OCI-LY7 (cell line): ENCODE measurements around the gene SPTLC2. TPM values are rescaled to one million over a fixed set of nuclear protein-coding genes. Genes with fewer than 3 reads are reported as not detected.

ENCODE experiments used
- BruUV-seq: library from RNA; stranded (reverse); fragments of 400-500 nt; replicated peaks from 2 replicates; lab custom pipeline; 2021; lab: Mats Ljungman, UMichigan
- CTCF ChIA-PET: fragments of 300-600 bp; sonication (Branson Sonifier 250); formaldehyde crosslinking; loops from one replicate; lab custom pipeline; 2022; ENCODE audit warnings: antibody characterized with exemption; ENCODE audit not compliant: unreplicated experiment; lab: Charles Lee
- POLR2A ChIA-PET: fragments of 300-600 bp; sonication (Branson Sonifier 250); formaldehyde crosslinking; loops from one replicate; lab custom pipeline; 2022; ENCODE audit warnings: antibody characterized with exemption; lab: Charles Lee
- DNase-seq: peaks from one replicate; pipeline ENCODE4 v3.0.0-alpha.2; 2015; ENCODE audit warnings: low spot score
- H2AFZ ChIP-seq: fragments of 200-600 bp; sonication (generic), shearing (Covaris generic); 2 replicates; pipeline ENCODE4 v1.6.1; 2014; ENCODE audit warnings: mild to moderate bottlenecking, antibody characterized with exemption, low read length, moderate library complexity
- H3K27ac ChIP-seq: fragments of 200-600 bp; sonication (generic); 2 replicates; pipeline ENCODE4 v1.5.1; 2014; ENCODE audit warnings: mixed run types, low read depth, mild to moderate bottlenecking, moderate library complexity, low read length, inconsistent platforms; ENCODE audit not compliant: poor library complexity, severe bottlenecking
- H3K36me3 ChIP-seq: fragments of 200-600 bp; sonication (generic); 2 replicates; pipeline ENCODE4 v1.6.1; 2014; ENCODE audit warnings: mild to moderate bottlenecking, antibody characterized with exemption, low read length, moderate library complexity, mixed read lengths; ENCODE audit not compliant: insufficient read depth
- H3K4me1 ChIP-seq: fragments of 200-600 bp; sonication (generic); 2 replicates; pipeline ENCODE4 v1.5.1; 2014; ENCODE audit warnings: mild to moderate bottlenecking, low read length; ENCODE audit not compliant: insufficient read depth, poor library complexity, severe bottlenecking
- H3K4me2 ChIP-seq: fragments of 200-600 bp; sonication (generic); 2 replicates; pipeline ENCODE4 v1.6.1; 2014; ENCODE audit warnings: mild to moderate bottlenecking, low read length
- H3K4me3 ChIP-seq: fragments of 200-600 bp; sonication (generic); 2 replicates; pipeline ENCODE4 v1.5.1; 2014; ENCODE audit warnings: mild to moderate bottlenecking, low read depth, low read length; ENCODE audit not compliant: poor library complexity, severe bottlenecking
- H3K79me2 ChIP-seq: fragments of 200-600 bp; sonication (generic); 2 replicates; pipeline ENCODE4 v1.6.1; 2016; ENCODE audit warnings: low read depth, mild to moderate bottlenecking, low read length, moderate library complexity, mixed read lengths; ENCODE audit not compliant: insufficient read depth
- H3K9me2 ChIP-seq: fragments of 200-600 bp; sonication (generic); 2 replicates; pipeline ENCODE4 v1.6.1; 2016; ENCODE audit warnings: mild to moderate bottlenecking, low read length, mixed read lengths; ENCODE audit not compliant: insufficient read depth
- H3K9me3 ChIP-seq: fragments of 200-600 bp; sonication (generic); 2 replicates; pipeline ENCODE4 v1.6.1; 2014; ENCODE audit warnings: mild to moderate bottlenecking, mixed run types, low read length, mixed read lengths
- H4K20me1 ChIP-seq: fragments of 200-600 bp; sonication (generic); 2 replicates; pipeline ENCODE4 v1.6.1; 2014; ENCODE audit warnings: mild to moderate bottlenecking, antibody characterized with exemption, low read length, moderate library complexity, mixed read lengths; ENCODE audit not compliant: insufficient read depth
- CTCF ChIP-seq: fragments of 200-600 bp; sonication (generic); conservative IDR thresholded peaks from 2 replicates; pipeline ENCODE4 v1.5.1; 2014; ENCODE audit warnings: mild to moderate bottlenecking, antibody characterized with exemption, low read length, moderate library complexity, mixed read lengths
- EZH2phosphoT487 ChIP-seq: fragments of 200-600 bp; sonication (generic); IDR thresholded peaks from 2 replicates; pipeline ENCODE4 v1.6.1; 2018; ENCODE audit warnings: low read depth, borderline replicate concordance, mild to moderate bottlenecking, mixed run types, antibody characterized with exemption, low read length, moderate library complexity, mixed read lengths
- intact Hi-C: fragments of 100-400 bp; cut with micrococcal nuclease; formaldehyde crosslinking; loops from one replicate; pipeline ENCODE4 v1.10.0; 2022; ENCODE audit not compliant: unreplicated experiment
- total RNA-seq, 2 experiments: library from RNA; depleted of rRNA in 1 of 2; stranded (reverse); fragments of >200 nt in 1 of 2; shearing (Covaris generic) in 1 of 2; gene quantifications; 2 replicates each; pipeline ENCODE4 v1.2.3, GENCODE V29; 2014 to 2022

SPTLC2 gene
- total RNA-seq, 2 experiments from 2014 or later: 14.7 to 45.1 TPM

- Histone ChIP-seq H3K4me1 (peaks cover 50% of the 10 kb centered on the region), H4K20me1 (0 out of 2 replicates have a peak, but pooled peaks cover 5% of the 10 kb centered on the region), H3K4me3 (no peak overlapping the region), H3K4me2 (no peak overlapping the region), H3K79me2 (peaks cover 90% of the 10 kb centered on the region), H2AFZ (no peak overlapping the region), H3K27ac (no peak overlapping the region), H3K9me2 (no peaks in the 10 kb centered on the region), H3K9me3 (no peaks in the 10 kb centered on the region), H3K36me3 (peaks cover 36% of the 10 kb centered on the region)
- ChIA-PET POLR2A (interaction anchor here (0.6 to 2.3 kb wide), 3 partner anchors 11 to 60 kb away, joined by 3 to 12 read pairs (median 3); no protein-coding TSS in a partner anchor), CTCF (no interaction called here)
- DNase-seq: no peak
- TF ChIP-seq CTCF: no peak
- TF ChIP-seq EZH2phosphoT487: no peak
- intact Hi-C loops: no loop called here
- no TSS peak for BruUV-seq
Observed at GRCh38 chr14:77601846-77602619, 14.4 kb downstream of the SPTLC2 start.

- H3K9me3 ChIP-seq: no peaks in the 10 kb centered on the region
- intact Hi-C loops: loop anchor here (10.0 kb wide), 1 partner anchor 565 kb away; no protein-coding TSS in a partner anchor
- H3K79me2 ChIP-seq: peaks cover 82% of the 10 kb centered on the region
- no peak for TF ChIP-seq CTCF
- no peak for TF ChIP-seq EZH2phosphoT487
- H3K9me2 ChIP-seq: no peaks in the 10 kb centered on the region
- no peak overlapping the region for H3K4me3 ChIP-seq
- CTCF ChIA-PET: no interaction called here
- no peak for DNase-seq
- 0 out of 2 replicates have a peak, but pooled peaks cover 5% of the 10 kb centered on the region for H4K20me1 ChIP-seq
- no TSS peak for BruUV-seq
- peaks cover 58% of the 10 kb centered on the region for H3K4me1 ChIP-seq
- POLR2A ChIA-PET: interaction anchor here (1.2 to 1.6 kb wide), 2 partner anchors 8 to 12 kb away, joined by 4 to 6 read pairs; no protein-coding TSS in a partner anchor
- no peak overlapping the region for H3K27ac ChIP-seq
- peaks cover 45% of the 10 kb centered on the region for H3K36me3 ChIP-seq
- no peak overlapping the region for H3K4me2 ChIP-seq
- no peak overlapping the region for H2AFZ ChIP-seq
Observed at GRCh38 chr14:77599889-77600288, 16.5 kb downstream of the SPTLC2 start.
